Left ventricle myocardium inferior (tissue), 1 donor: Measurements from ENCODE around the gene ST6GALNAC2. TPM values are rescaled to one million over a fixed set of nuclear protein-coding genes. Genes with fewer than 3 reads are reported as not detected.

Experiments
- DNase-seq: peaks from one replicate; pipeline ENCODE4 v3.0.0-alpha.2; 2020
- H3K27ac ChIP-seq: fragments of 200-600 bp; replicated peaks from 2 replicates; pipeline ENCODE4 v1.8.0; 2021
- H3K27me3 ChIP-seq: fragments of 200-600 bp; 2 replicates; pipeline ENCODE4 v1.8.0; 2021; ENCODE audit warnings: low read depth
- H3K36me3 ChIP-seq: fragments of 200-600 bp; 2 replicates; pipeline ENCODE4 v1.8.0; 2021
- H3K4me1 ChIP-seq: fragments of 200-600 bp; 2 replicates; pipeline ENCODE4 v1.8.0; 2021
- H3K4me3 ChIP-seq: fragments of 200-600 bp; 2 replicates; pipeline ENCODE4 v1.8.0; 2021; ENCODE audit warnings: mild to moderate bottlenecking, moderate library complexity
- H3K9me3 ChIP-seq: fragments of 200-600 bp; replicated peaks from 2 replicates; pipeline ENCODE4 v1.8.0; 2021
- CTCF ChIP-seq: fragments of 200-600 bp; IDR thresholded peaks from 2 replicates; pipeline ENCODE4 v1.8.0; 2021; ENCODE audit warnings: antibody characterized with exemption, mild to moderate bottlenecking, borderline replicate concordance
- intact Hi-C: fragments of 100-400 bp; cut with micrococcal nuclease; formaldehyde crosslinking; loops from one replicate; pipeline ENCODE4 v1.11.0; 2022
- total RNA-seq: library from RNA; stranded (reverse); fragmentation: NEBNext Ultra II Directional; extraction: Animal tissue kit (Norgen Biotek cat#: 25700); gene quantifications from one replicate; pipeline ENCODE4 v1.2.1, GENCODE V29; 2021
- donor health status: DM: no; HTN: yes; CAD: no; lungs with severe emphysema.

ST6GALNAC2 gene
- total RNA-seq, 1 donor from 2014 or later, result 4.3 TPM

GRCh38 chr17:76517638-76518038 lies 68.0 kb downstream of the ST6GALNAC2 start:
- intact Hi-C loops, result no loop called here
- Histone ChIP-seq H3K4me1 (peaks cover 14% of the 10 kb centered on the region), H3K4me3 (no peak overlapping the region), H3K9me3 (no peaks in the 10 kb centered on the region), H3K27ac (no peak overlapping the region), H3K36me3 (no peaks in the 10 kb centered on the region), H3K27me3 (no peaks in the 10 kb centered on the region)
- TF ChIP-seq CTCF, result peak; percentile 23
- no peak for DNase-seq

Other genes starting within 250 kb of the ST6GALNAC2 start
- gene PRPSAP1, start 231.9 kb downstream of the ST6GALNAC2 start, total RNA-seq, result 30.7 TPM
- gene SPHK1, start 201.3 kb downstream of the ST6GALNAC2 start, total RNA-seq, result 2.3 TPM
- gene UBE2O, start 132.7 kb downstream of the ST6GALNAC2 start, total RNA-seq, result 35.7 TPM
- not detected for gene AANAT, start 118.3 kb downstream of the ST6GALNAC2 start, total RNA-seq
- gene RHBDF2, start 84.4 kb downstream of the ST6GALNAC2 start, total RNA-seq, result 13.8 TPM
- gene CYGB, start 48.2 kb downstream of the ST6GALNAC2 start, total RNA-seq, result 24.1 TPM
- gene PRCD, start 45.8 kb downstream of the ST6GALNAC2 start, total RNA-seq, result 3.9 TPM
- 3.1 TPM for gene ST6GALNAC1, start 57.9 kb upstream of the ST6GALNAC2 start, total RNA-seq
- gene MXRA7, start 125.1 kb upstream of the ST6GALNAC2 start, total RNA-seq, result 411 TPM
- 65.2 TPM for gene JMJD6, start 140.7 kb upstream of the ST6GALNAC2 start, total RNA-seq
- gene METTL23, start 141.0 kb upstream of the ST6GALNAC2 start, total RNA-seq, result 21.0 TPM
- gene SRSF2, start 151.5 kb upstream of the ST6GALNAC2 start, total RNA-seq, result 78.5 TPM
- 21.4 TPM for gene MFSD11, start 152.3 kb upstream of the ST6GALNAC2 start, total RNA-seq